Measurements from ENCODE around the gene PABPC1L. TPM values are rescaled to one million over a fixed set of nuclear protein-coding genes. Genes with fewer than 3 reads are reported as not detected.

PABPC1L gene
- total RNA-seq, 2 donors from 2014 or later = 37.5 to 60.3 TPM

- Mint-ChIP-seq H3K4me1 (peaks cover 40% of the 10 kb centered on the region), H3K27ac (peak overlapping the region; percentile 95), H3K4me3 (peak overlapping the region; percentile 100), H3K27me3 (no peaks in the 10 kb centered on the region), H3K36me3 (ENCODE audit: low read depth) (peaks cover 3% of the 10 kb centered on the region)
- ATAC-seq (no peak), DNase-seq (no peak)
- no peaks in the 10 kb centered on the region for H3K9me3 ChIP-seq (ENCODE audit: control insufficient read depth, low read length, poor library complexity, severe bottlenecking)
Measured at GRCh38 chr20:44959082-44959637, 49.3 kb downstream of the PABPC1L start.

- peak overlapping the region; percentile 95 for H3K27ac Mint-ChIP-seq
- ATAC-seq (peak; percentile 76), DNase-seq (peak; percentile 25 to 38 (median 36))
- peak overlapping the region; percentile 100 for H3K4me3 Mint-ChIP-seq
- no peaks in the 10 kb centered on the region for H3K27me3 Mint-ChIP-seq
- peaks cover 40% of the 10 kb centered on the region for H3K4me1 Mint-ChIP-seq
- H3K36me3 Mint-ChIP-seq (ENCODE audit: low read depth) = peaks cover 3% of the 10 kb centered on the region
- H3K9me3 ChIP-seq (ENCODE audit: control insufficient read depth, low read length, poor library complexity, severe bottlenecking) = no peaks in the 10 kb centered on the region
Measured at GRCh38 chr20:44959638-44960102, 49.8 kb downstream of the PABPC1L start.

- H3K4me1 Mint-ChIP-seq = peaks cover 40% of the 10 kb centered on the region
- peak within 1 kb of the TSS; percentile 95 for H3K27ac Mint-ChIP-seq
- no peaks in the 10 kb centered on the region for H3K27me3 Mint-ChIP-seq
- peaks cover 3% of the 10 kb centered on the region for H3K36me3 Mint-ChIP-seq (ENCODE audit: low read depth)
- DNase-seq = peak; percentile 93 to 96 (median 93)
- ATAC-seq = peak; percentile 96
- no peaks in the 10 kb centered on the region for H3K9me3 ChIP-seq (ENCODE audit: control insufficient read depth, low read length, poor library complexity, severe bottlenecking)
- peak within 1 kb of the TSS; percentile 100 for H3K4me3 Mint-ChIP-seq
Measured at GRCh38 chr20:44960103-44960852, 50.4 kb downstream of the PABPC1L start, which contains the start of gene TOMM34. Gene TOMM34, minus strand, starts transcription at chr20:44960397. Its CDS starts 64 bp downstream, at chr20:44960333.

GRCh38 chr20:44961011-44961869 is 51.4 kb downstream of the PABPC1L start:
- no peak for ATAC-seq
- no peaks in the 10 kb centered on the region for H3K27me3 Mint-ChIP-seq
- peak overlapping the region; percentile 100 for H3K4me3 Mint-ChIP-seq
- H3K9me3 ChIP-seq (ENCODE audit: control insufficient read depth, low read length, poor library complexity, severe bottlenecking) = no peaks in the 10 kb centered on the region
- H3K4me1 Mint-ChIP-seq = peaks cover 44% of the 10 kb centered on the region
- H3K36me3 Mint-ChIP-seq (ENCODE audit: low read depth) = peaks cover 4% of the 10 kb centered on the region
- peak overlapping the region; percentile 95 for H3K27ac Mint-ChIP-seq
- no peak for DNase-seq

GRCh38 chr20:44961870-44962267 is 52.0 kb downstream of the PABPC1L start:
- H3K36me3 Mint-ChIP-seq (ENCODE audit: low read depth) = peaks cover 11% of the 10 kb centered on the region
- no peaks in the 10 kb centered on the region for H3K9me3 ChIP-seq (ENCODE audit: control insufficient read depth, low read length, poor library complexity, severe bottlenecking)
- H3K27ac Mint-ChIP-seq = no peak overlapping the region
- peak overlapping the region; percentile 19 for H3K4me3 Mint-ChIP-seq
- no peaks in the 10 kb centered on the region for H3K27me3 Mint-ChIP-seq
- DNase-seq (no peak), ATAC-seq (no peak)
- peaks cover 47% of the 10 kb centered on the region for H3K4me1 Mint-ChIP-seq

DNA sequence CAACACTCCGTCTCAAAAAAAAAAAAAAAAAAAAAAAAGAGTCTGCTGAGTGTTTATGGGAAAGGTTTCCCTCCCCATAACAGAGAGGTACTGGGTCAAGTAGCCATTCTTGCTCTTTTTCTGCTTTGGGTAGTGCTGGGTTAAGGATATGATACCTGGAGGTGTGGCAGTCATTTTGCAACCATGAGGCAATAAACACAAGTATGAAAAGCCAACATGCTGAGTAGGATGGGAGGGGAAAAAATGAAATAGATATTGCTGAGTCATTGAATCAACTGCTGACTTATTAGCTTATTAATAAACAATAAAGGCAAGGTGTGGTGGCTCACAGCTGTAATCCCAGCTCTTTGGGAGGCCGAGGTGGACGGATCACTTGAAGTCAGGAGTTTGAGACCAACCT is 52.6 kb downstream of the PABPC1L start:
- H3K4me3 Mint-ChIP-seq = no peak overlapping the region
- peaks cover 49% of the 10 kb centered on the region for H3K4me1 Mint-ChIP-seq
- DNase-seq (no peak), ATAC-seq (no peak)
- no peaks in the 10 kb centered on the region for H3K27me3 Mint-ChIP-seq
- peaks cover 14% of the 10 kb centered on the region for H3K36me3 Mint-ChIP-seq (ENCODE audit: low read depth)
- no peaks in the 10 kb centered on the region for H3K9me3 ChIP-seq (ENCODE audit: control insufficient read depth, low read length, poor library complexity, severe bottlenecking)
- H3K27ac Mint-ChIP-seq = no peak overlapping the region

DNA sequence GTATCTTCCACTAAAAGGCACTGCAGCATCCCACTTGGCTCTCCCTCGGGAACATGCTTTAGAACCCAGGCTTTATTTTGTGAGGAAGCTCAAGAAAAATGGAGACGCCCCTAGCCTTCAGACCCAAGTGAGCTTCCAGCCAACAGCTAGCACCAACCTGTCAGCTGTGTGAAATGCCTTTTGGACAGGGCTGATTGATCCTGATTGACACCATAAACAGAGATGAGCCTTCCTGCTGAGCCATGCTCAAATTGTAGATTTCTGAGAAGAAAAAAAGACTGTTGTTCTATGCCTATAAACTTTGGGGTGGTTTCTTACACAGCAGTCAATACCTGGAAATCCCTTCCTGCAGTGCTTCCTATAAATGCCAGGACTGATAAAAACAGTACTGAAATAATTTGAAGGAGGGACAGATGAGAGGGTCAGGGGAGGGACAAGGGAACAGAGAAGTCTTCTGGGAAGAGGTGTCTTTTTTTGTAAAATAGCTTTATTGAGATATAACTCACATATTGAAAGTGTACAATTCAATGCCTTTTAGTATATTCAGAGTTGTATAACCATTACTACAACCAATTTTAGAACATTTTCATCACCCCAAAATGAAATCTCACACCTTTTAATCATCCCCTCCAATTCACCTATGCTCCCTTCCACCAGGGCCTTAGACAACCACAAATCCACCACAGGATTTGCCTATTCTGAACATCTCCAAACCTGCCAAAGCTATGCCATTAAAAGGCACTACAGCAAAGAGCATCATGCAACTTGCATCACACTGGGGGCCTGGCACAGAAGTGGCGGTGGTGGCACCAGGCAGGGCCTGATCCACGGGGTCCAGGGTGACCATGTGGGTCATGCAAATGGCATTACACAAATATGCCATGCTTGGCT is 53.7 kb downstream of the PABPC1L start:
- Mint-ChIP-seq H3K4me3 (no peak overlapping the region), H3K27ac (no peak overlapping the region)

DNA sequence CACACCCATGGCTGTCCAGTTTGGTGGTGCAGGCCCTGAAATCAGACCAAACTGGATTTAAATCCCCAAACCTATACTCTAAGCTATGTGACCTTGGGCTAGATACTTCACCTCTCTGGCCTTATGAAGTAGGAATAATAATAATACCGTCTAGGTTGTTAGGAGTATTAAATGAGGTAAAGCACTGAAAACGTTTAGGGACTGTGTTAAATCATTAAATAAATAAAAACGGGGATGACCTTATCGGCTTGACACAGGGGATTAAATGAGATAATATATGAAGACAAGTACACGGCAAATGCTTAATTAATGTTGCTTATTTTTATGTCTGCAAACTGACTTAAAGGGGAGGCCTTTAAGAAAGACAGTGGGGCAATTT is 55.8 kb downstream of the PABPC1L start:
- H3K36me3 Mint-ChIP-seq (ENCODE audit: low read depth) = peaks cover 18% of the 10 kb centered on the region
- peak overlapping the region; percentile 99 for H3K4me3 Mint-ChIP-seq
- DNase-seq = no peak
- H3K27ac Mint-ChIP-seq = peak overlapping the region; percentile 98
- no peaks in the 10 kb centered on the region for H3K9me3 ChIP-seq (ENCODE audit: control insufficient read depth, low read length, poor library complexity, severe bottlenecking)
- ATAC-seq = no peak
- H3K4me1 Mint-ChIP-seq = peaks cover 50% of the 10 kb centered on the region
- no peaks in the 10 kb centered on the region for H3K27me3 Mint-ChIP-seq

More for the DNA sequence above, 53.7 kb downstream of the PABPC1L start:
- no peaks in the 10 kb centered on the region for H3K9me3 ChIP-seq (ENCODE audit: control insufficient read depth, low read length, poor library complexity, severe bottlenecking)
- peaks cover 21% of the 10 kb centered on the region for H3K36me3 Mint-ChIP-seq (ENCODE audit: low read depth)
- no peak for DNase-seq
- H3K4me1 Mint-ChIP-seq = peaks cover 47% of the 10 kb centered on the region
- no peak for ATAC-seq
- H3K27me3 Mint-ChIP-seq = no peaks in the 10 kb centered on the region

GRCh38 chr20:44966030-44966961 is 56.4 kb downstream of the PABPC1L start, which contains the start of gene STK4:
Gene STK4, plus strand, starts transcription at chr20:44966512. Its CDS starts 57 bp downstream, at chr20:44966569.
- H3K9me3 ChIP-seq (ENCODE audit: control insufficient read depth, low read length, poor library complexity, severe bottlenecking) = no peaks in the 10 kb centered on the region
- Mint-ChIP-seq H3K4me3 (peak within 1 kb of the TSS; percentile 99), H3K27me3 (no peaks in the 10 kb centered on the region), H3K36me3 (ENCODE audit: low read depth) (peaks cover 18% of the 10 kb centered on the region), H3K4me1 (peaks cover 54% of the 10 kb centered on the region), H3K27ac (peak within 1 kb of the TSS; percentile 98)
- peak; percentile 93 to 95 (median 94) for DNase-seq
- ATAC-seq = peak; percentile 81

DNA sequence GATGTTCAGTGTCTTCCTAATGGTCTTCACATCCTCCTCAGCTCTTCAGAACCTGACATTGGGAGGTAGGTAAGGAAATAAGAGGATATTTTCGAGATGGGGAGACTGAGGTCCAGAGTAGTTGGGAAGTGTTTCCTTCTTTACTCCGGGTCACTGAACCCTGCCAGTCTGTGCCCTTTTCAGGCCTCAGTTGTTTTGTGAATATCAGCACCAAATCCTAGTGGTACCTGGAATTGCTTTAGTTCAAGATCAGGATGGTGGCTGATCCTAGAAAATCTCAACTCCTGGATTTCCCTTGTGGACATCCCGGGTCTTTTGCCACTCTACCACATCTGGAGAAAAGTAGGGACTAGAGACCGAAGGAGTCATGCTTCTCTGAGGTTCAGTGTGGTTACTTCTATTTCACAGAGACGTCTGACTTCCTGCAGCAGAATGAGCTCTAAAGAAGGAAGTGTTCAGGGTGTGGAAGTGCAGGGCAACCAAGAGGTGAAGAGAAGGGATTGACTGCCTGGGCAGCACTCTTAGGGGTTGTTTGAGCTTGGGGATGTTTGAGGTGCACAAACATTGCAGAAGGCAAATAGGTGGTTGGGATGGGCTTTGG is 57.4 kb downstream of the PABPC1L start:
- no peaks in the 10 kb centered on the region for H3K9me3 ChIP-seq (ENCODE audit: control insufficient read depth, low read length, poor library complexity, severe bottlenecking)
- DNase-seq = no peak
- peak; percentile 43 for ATAC-seq
- Mint-ChIP-seq H3K36me3 (ENCODE audit: low read depth) (peaks cover 18% of the 10 kb centered on the region), H3K27me3 (no peaks in the 10 kb centered on the region), H3K4me1 (peaks cover 56% of the 10 kb centered on the region), H3K4me3 (peak overlapping the region; percentile 99), H3K27ac (peak overlapping the region; percentile 98)

DNA sequence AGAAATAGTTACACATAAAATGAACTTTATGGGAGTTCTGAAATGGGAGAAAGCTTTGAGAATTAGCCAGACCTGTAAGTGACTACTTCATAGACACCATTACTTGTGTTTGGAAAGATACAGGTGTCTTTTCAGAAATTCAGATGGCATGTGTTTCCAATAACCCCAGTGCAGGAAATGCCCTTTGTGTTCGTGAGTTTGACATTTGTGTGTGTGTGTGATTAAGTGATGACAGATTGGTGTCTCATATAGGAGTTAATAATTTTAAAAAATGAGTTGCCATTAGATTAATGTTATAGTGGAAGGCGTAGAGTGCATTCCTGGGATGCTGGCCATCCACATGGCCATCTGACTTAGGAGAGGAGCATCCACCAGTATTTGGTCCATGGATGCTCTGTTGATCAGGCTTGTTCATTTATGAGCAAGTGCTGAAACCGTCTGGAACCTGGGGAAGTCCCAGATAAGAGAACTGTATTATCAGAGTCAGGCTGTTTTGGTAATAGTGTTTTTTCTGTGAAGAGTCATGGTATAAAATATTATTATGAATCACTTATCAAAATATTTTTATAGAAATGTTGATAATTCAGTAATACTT is 59.5 kb downstream of the PABPC1L start:
- peaks cover 20% of the 10 kb centered on the region for H3K36me3 Mint-ChIP-seq (ENCODE audit: low read depth)
- peak; percentile 26 for ATAC-seq

More for the DNA sequence above, 59.5 kb downstream of the PABPC1L start:
- no peaks in the 10 kb centered on the region for H3K9me3 ChIP-seq (ENCODE audit: control insufficient read depth, low read length, poor library complexity, severe bottlenecking)
- Mint-ChIP-seq H3K27me3 (no peaks in the 10 kb centered on the region), H3K27ac (peak overlapping the region; percentile 98), H3K4me1 (peaks cover 64% of the 10 kb centered on the region), H3K4me3 (peak overlapping the region; percentile 99)
- no peak for DNase-seq

Measured in T-helper 17 cell (primary cell).